BE2C (cell line): ENCODE measurements around the gene SLC22A17.

Experiments used
- DNase-seq: peaks from one replicate; pipeline ENCODE4 v3.0.0-alpha.2; 2020
- H3K27me3 ChIP-seq: fragments of 250-450 bp; sonication (Bioruptor Pico); 2 replicates; pipeline ENCODE4 v1.5.1; 2020; ENCODE audit warnings: mild to moderate bottlenecking
- H3K36me3 ChIP-seq: fragments of 250-450 bp; sonication (Bioruptor Pico); 2 replicates; pipeline ENCODE4 v1.5.1; 2020; ENCODE audit warnings: mild to moderate bottlenecking
- H3K4me1 ChIP-seq: fragments of 250-450 bp; sonication (Bioruptor Pico); 2 replicates; pipeline ENCODE4 v1.5.1; 2020
- H3K4me3 ChIP-seq: 2 replicates; pipeline ENCODE4 v1.5.1; 2011; ENCODE audit warnings: low read depth, low read length
- H3K9me3 ChIP-seq: fragments of 250-450 bp; sonication (Bioruptor Pico); 2 replicates; pipeline ENCODE4 v1.5.1; 2020
- CTCF ChIP-seq: IDR thresholded peaks from 2 replicates; pipeline ENCODE4 v1.5.1; 2012; ENCODE audit warnings: mild to moderate bottlenecking, low read depth, low read length

Gene SLC22A17

GRCh38 chr14:23297096-23297495 is 55.6 kb downstream of the SLC22A17 start:
- no peaks in the 10 kb centered on the region for H3K9me3 ChIP-seq
- TF ChIP-seq CTCF, result no peak
- DNase-seq, result no peak
- peaks cover 12% of the 10 kb centered on the region for H3K27me3 ChIP-seq
- H3K4me3 ChIP-seq, result no peak overlapping the region
- no peaks in the 10 kb centered on the region for H3K4me1 ChIP-seq
- no peaks in the 10 kb centered on the region for H3K36me3 ChIP-seq
